Esophagus squamous epithelium (tissue), 5 donors: ENCODE measurements around the gene CFAP77. TPM values are rescaled to one million over a fixed set of nuclear protein-coding genes. Genes with fewer than 3 reads are reported as not detected.

ENCODE experiments used
- DNase-seq: peaks from one replicate; lab custom pipeline; 2025; lab: John Stamatoyannopoulos, UW
- H3K27ac ChIP-seq, 4 donors: fragments of 200-600 bp; sonication (generic); one replicate each; pipeline ENCODE4 v1.5.1; 2016 to 2019; ENCODE audit warnings: mild to moderate bottlenecking in 1 of 4
- H3K27me3 ChIP-seq, 4 donors: fragments of 200-600 bp; sonication (generic); 1 replicate in 3 of 4; 2 replicates in 1 of 4; pipeline versions ENCODE4 v1.5.1 to v1.6.0; 2017 to 2021; ENCODE audit warnings: antibody characterized with exemption in 1 of 4
- H3K36me3 ChIP-seq, 3 donors: fragments of 200-600 bp; sonication (generic); one replicate each; pipeline ENCODE4 v1.5.1; 2016 to 2019
- H3K4me1 ChIP-seq, 3 donors: fragments of 200-600 bp; sonication (generic); one replicate each; pipeline ENCODE4 v1.5.1; 2017 to 2019
- H3K4me3 ChIP-seq, 4 donors: fragments of 200-600 bp; sonication (generic); 1 replicate in 3 of 4; 2 replicates in 1 of 4; pipeline ENCODE4 v1.5.1; 2016 to 2019; ENCODE audit warnings: mild to moderate bottlenecking in 2 of 4, moderate library complexity in 1 of 4
- H3K9me3 ChIP-seq, 3 donors: fragments of 200-600 bp; sonication (generic); one replicate each; pipeline ENCODE4 v1.5.1; 2016 to 2019
- CTCF ChIP-seq, 6 experiments: fragments of 450-650 bp in 4 of 6; fragments of 200-600 bp in 2 of 6; sonication (generic) in 2 of 6; IDR thresholded peaks; one replicate each; pipeline ENCODE4 v1.5.1; 2016 to 2019; ENCODE audit warnings: antibody characterized with exemption in 6 of 6, mild to moderate bottlenecking in 4 of 6, moderate library complexity in 4 of 6
- POLR2A ChIP-seq, 4 donors: fragments of 450-650 bp; IDR thresholded peaks; one replicate each; pipeline ENCODE4 v1.6.1; 2017; ENCODE audit warnings: antibody characterized with exemption in 4 of 4, mild to moderate bottlenecking in 4 of 4, moderate library complexity in 3 of 4
- WGBS, 2 donors: methylation state at CpG; one replicate each; pipeline ENCODE4 v1.1.5; 2018; 5-methylcytosine and 5-hydroxymethylcytosine counted together
- intact Hi-C: fragments of 100-400 bp; cut with DNase I; formaldehyde crosslinking; loops from one replicate; pipeline ENCODE4 v1.15.0; 2022
- total RNA-seq, 4 donors: library from RNA; depleted of rRNA; stranded (reverse); fragments of >200 nt; gene quantifications; one replicate each; pipeline ENCODE4 v1.1.0, GENCODE V29; 2016
- donor health status: DM: yes; HTN: yes; CAD: no.

Gene CFAP77
- total RNA-seq, 4 donors from 2014 or later, result not detected

GRCh38 chr9:132516911-132517310 lies 106.9 kb downstream of the CFAP77 start:
- no peak overlapping the region for H3K27ac ChIP-seq
- H3K4me1 ChIP-seq, result no peaks in the 10 kb centered on the region
- peaks cover 0 to 67% (median 0%) of the 10 kb centered on the region in 4 donors for H3K27me3 ChIP-seq
- H3K4me3 ChIP-seq, result no peak overlapping the region
- H3K9me3 ChIP-seq, result no peaks in the 10 kb centered on the region
- 52 to 57% methylated on average over 9 to 17 of the region's 18 CpGs for WGBS, 2 donors
- intact Hi-C loops, result no loop called here
- H3K36me3 ChIP-seq, result no peaks in the 10 kb centered on the region
- DNase-seq, result no peak
- TF ChIP-seq CTCF (IDR thresholded peaks at IDR 0.05), result no peak
- TF ChIP-seq POLR2A (IDR thresholded peaks at IDR 0.05), result no peak

- Histone ChIP-seq H3K4me3 (no peak overlapping the region), H3K4me1 (no peaks in the 10 kb centered on the region), H3K36me3 (no peaks in the 10 kb centered on the region), H3K9me3 (no peaks in the 10 kb centered on the region), H3K27ac (no peak overlapping the region), H3K27me3 (peaks cover 0 to 67% (median 0%) of the 10 kb centered on the region in 4 donors)
- WGBS, 2 donors, result 80 to 86% methylated on average over 6 to 16 of the region's 21 CpGs
- no peak for DNase-seq
- no peak for TF ChIP-seq CTCF (IDR thresholded peaks at IDR 0.05)
- no peak for TF ChIP-seq POLR2A (IDR thresholded peaks at IDR 0.05)
- intact Hi-C loops, result no loop called here
Measured at GRCh38 chr9:132517815-132518550, 108.0 kb downstream of the CFAP77 start.

- no peak for DNase-seq
- TF ChIP-seq POLR2A (IDR thresholded peaks at IDR 0.05) (no peak), CTCF (IDR thresholded peaks at IDR 0.05) (no peak)
- Histone ChIP-seq H3K27ac (no peak overlapping the region), H3K9me3 (no peaks in the 10 kb centered on the region), H3K4me3 (no peak overlapping the region), H3K27me3 (peaks cover 0 to 64% (median 0%) of the 10 kb centered on the region in 4 donors), H3K36me3 (no peaks in the 10 kb centered on the region), H3K4me1 (no peaks in the 10 kb centered on the region)
- 80 to 91% methylated on average over 9 to 11 of the region's 11 CpGs for WGBS, 2 donors
- intact Hi-C loops, result no loop called here
Measured at GRCh38 chr9:132518626-132519025, 108.6 kb downstream of the CFAP77 start.

- no peak overlapping the region for H3K4me3 ChIP-seq
- DNase-seq, result no peak
- intact Hi-C loops, result no loop called here
- no peaks in the 10 kb centered on the region for H3K36me3 ChIP-seq
- H3K27me3 ChIP-seq, result peaks cover 0 to 61% (median 0%) of the 10 kb centered on the region in 4 donors
- no peaks in the 10 kb centered on the region for H3K4me1 ChIP-seq
- H3K9me3 ChIP-seq, result no peaks in the 10 kb centered on the region
- no peak overlapping the region for H3K27ac ChIP-seq
- 57 to 71% methylated on average over 1 of the region's 2 CpGs for WGBS, 2 donors
- TF ChIP-seq CTCF (IDR thresholded peaks at IDR 0.05) (no peak), POLR2A (IDR thresholded peaks at IDR 0.05) (no peak)
Measured at GRCh38 chr9:132519033-132519432, 109.0 kb downstream of the CFAP77 start.

GRCh38 chr9:132520612-132521011 lies 110.6 kb downstream of the CFAP77 start:
- Histone ChIP-seq H3K4me3 (no peak overlapping the region), H3K36me3 (no peaks in the 10 kb centered on the region), H3K9me3 (no peaks in the 10 kb centered on the region), H3K27me3 (peaks cover 0 to 46% (median 0%) of the 10 kb centered on the region in 4 donors), H3K4me1 (no peaks in the 10 kb centered on the region), H3K27ac (no peak overlapping the region)
- TF ChIP-seq POLR2A (IDR thresholded peaks at IDR 0.05) (no peak), CTCF (IDR thresholded peaks at IDR 0.05) (no peak)
- intact Hi-C loops, result no loop called here
- DNase-seq, result no peak
- 78 to 86% methylated on average over 5 of the region's 5 CpGs for WGBS, 2 donors
